Renal cortical epithelial cell (primary cell): ENCODE measurements around the gene ZNF74. TPM values are rescaled to one million over a fixed set of nuclear protein-coding genes. Genes with fewer than 3 reads are reported as not detected.
"Not testable (repeated sequence)": the region's sequence is repeated elsewhere in the genome, so short reads cannot be mapped to it uniquely, and the experiment has no call there.

Experiments
- DNase-seq: peaks from one replicate; pipeline ENCODE4 v3.0.0-alpha.2; 2011; ENCODE audit warnings: low read depth
- total RNA-seq: library from RNA; depleted of rRNA; stranded (reverse); fragments of >200 nt; gene quantifications from 2 replicates; pipeline ENCODE4 v1.2.3, GENCODE V29; 2014

The ZNF74 gene
- total RNA-seq, result 8.7 and 17.8 TPM in 2 replicates

- peak; percentile 82 for DNase-seq
Observed at GRCh38 chr22:20393705-20394476, at the start of gene ZNF74. Gene ZNF74, plus strand, starts transcription at chr22:20394151. Its CDS starts 478 bp downstream, at chr22:20394629.

GRCh38 chr22:20346553-20346952 is 47.4 kb upstream of the ZNF74 start:
- not testable (repeated sequence) for DNase-seq

- DNase-seq, result not testable (repeated sequence)
Observed at GRCh38 chr22:20352536-20352935, 41.4 kb upstream of the ZNF74 start.

GRCh38 chr22:20354238-20354975 is 39.5 kb upstream of the ZNF74 start:
- no peak for DNase-seq

- DNase-seq, result not testable (repeated sequence)
Observed at GRCh38 chr22:20355939-20356636, 37.9 kb upstream of the ZNF74 start.

- DNase-seq, result not testable (repeated sequence)
Observed at GRCh38 chr22:20356906-20357305, 37.0 kb upstream of the ZNF74 start.

- DNase-seq, result not testable (repeated sequence)
Observed at GRCh38 chr22:20357967-20358366, 36.0 kb upstream of the ZNF74 start.

- not testable (repeated sequence) for DNase-seq
Observed at GRCh38 chr22:20358503-20359239, 35.3 kb upstream of the ZNF74 start.

GRCh38 chr22:20360261-20360660 is 33.7 kb upstream of the ZNF74 start:
- DNase-seq, result not testable (repeated sequence)

- DNase-seq, result not testable (repeated sequence)
Observed at GRCh38 chr22:20360866-20361751, 32.8 kb upstream of the ZNF74 start.

GRCh38 chr22:20361752-20362229 is 32.2 kb upstream of the ZNF74 start:
- DNase-seq, result not testable (repeated sequence)

GRCh38 chr22:20362403-20362802 is 31.5 kb upstream of the ZNF74 start:
- DNase-seq, result not testable (repeated sequence)

- DNase-seq, result not testable (repeated sequence)
Observed at GRCh38 chr22:20364335-20365260, 29.4 kb upstream of the ZNF74 start.

- DNase-seq, result not testable (repeated sequence)
Observed at GRCh38 chr22:20366841-20367240, 27.1 kb upstream of the ZNF74 start.

GRCh38 chr22:20368875-20369274 is 25.1 kb upstream of the ZNF74 start:
- DNase-seq, result not testable (repeated sequence)

- not testable (repeated sequence) for DNase-seq
Observed at GRCh38 chr22:20371687-20372086, 22.3 kb upstream of the ZNF74 start.

GRCh38 chr22:20372406-20372854 is 21.5 kb upstream of the ZNF74 start:
- DNase-seq, result not testable (repeated sequence)

GRCh38 chr22:20373195-20373706 is 20.7 kb upstream of the ZNF74 start:
- DNase-seq, result not testable (repeated sequence)

GRCh38 chr22:20374130-20374529 is 19.8 kb upstream of the ZNF74 start:
- not testable (repeated sequence) for DNase-seq
